Measurements from ENCODE around the gene PDGFD.

The PDGFD gene

DNA sequence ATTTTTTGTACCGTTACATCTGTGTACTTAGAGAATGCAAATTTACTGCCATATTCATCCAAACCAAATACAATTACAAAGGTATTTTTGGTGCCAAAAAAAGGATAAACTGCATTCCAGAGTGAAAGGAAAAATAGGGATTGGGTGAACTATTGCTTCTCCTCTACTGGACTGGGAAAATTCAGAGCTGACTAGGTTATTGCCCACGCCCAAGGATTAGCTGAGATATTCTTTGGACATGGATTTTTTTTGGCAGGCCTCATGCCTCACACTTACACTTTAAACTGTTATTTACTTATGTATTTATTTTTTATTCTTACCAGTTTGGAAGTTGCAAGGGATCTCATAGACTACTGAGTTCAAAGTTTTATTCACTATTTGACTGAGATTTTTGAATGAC lies 203.8 kb downstream of the PDGFD start:
- FAIRE-seq, result no peak
- DNase-seq (ENCODE audit: low spot score), result no peak

DNA sequence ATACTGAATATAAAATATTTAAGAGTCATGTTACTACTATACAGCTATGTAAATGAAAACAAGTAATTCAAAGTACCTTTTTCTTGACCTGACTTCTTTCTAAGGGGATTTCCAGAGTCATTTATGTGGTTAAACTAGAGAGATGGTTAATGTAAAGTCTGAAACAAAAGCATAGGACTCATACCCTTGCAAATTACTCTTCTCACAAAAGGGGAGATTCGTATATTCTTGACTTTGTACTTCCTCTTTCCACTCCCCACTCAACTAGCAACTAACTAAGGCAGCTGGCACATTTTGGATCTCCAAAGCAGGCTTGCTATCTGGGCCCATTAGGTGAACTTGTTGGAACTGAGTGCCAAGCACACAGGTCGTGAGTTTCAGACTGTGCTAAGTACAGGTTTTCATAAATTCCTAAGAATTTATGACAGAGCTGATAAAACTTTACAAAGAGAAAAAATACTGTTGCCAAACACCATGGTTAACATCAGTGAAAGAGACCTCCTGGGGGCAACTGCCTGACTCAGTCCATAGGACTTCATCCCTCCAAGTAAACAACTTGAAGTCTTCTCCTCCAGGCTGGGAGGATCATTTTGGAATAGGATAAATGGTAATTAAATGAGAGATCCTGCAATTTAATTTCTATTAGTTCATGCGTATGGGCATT lies 204.5 kb downstream of the PDGFD start:
- DNase-seq (ENCODE audit: low spot score) (no peak), FAIRE-seq (no peak)

DNA sequence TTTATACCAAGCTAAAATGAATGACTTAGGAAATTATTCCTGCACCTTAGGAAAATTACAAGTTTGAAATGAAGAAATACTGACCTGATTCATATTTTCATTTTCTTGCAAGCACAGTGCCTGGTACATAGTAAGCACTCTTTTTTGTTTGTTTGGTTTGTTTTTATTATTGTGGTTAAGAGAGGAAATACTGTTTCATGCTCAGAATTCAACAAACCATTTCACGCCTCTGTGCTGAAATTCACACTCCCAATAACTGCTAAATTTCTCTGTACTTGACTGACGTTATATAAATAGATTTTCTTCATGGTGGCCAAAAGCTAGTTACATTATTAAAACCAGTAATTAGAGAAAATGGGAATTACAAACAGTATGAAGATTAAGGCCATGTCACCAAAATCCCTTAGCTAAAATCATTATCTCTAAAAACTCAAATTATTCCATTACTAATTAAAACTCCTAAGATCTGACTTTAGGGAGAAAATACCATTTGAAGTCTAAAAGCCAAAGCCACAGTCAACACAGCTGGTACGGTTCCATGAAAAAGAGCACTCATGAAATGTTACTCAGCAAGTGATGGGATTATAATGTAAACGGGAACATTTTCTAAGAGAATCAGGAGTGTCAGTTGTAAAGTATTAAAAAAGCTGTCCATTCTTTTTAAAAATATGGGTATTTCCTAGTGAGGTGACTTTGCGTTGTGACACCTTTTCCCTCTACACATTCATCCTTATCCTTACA lies 205.3 kb downstream of the PDGFD start:
- DNase-seq (ENCODE audit: low spot score) (no peak), FAIRE-seq (no peak)

GRCh38 chr11:103953797-103954486 lies 210.0 kb downstream of the PDGFD start:
- FAIRE-seq (no peak), DNase-seq (ENCODE audit: low spot score) (no peak)

GRCh38 chr11:103949781-103950180 lies 214.2 kb downstream of the PDGFD start:
- no peak for DNase-seq (ENCODE audit: low spot score)
- no peak for FAIRE-seq

GRCh38 chr11:103948187-103948763 lies 215.7 kb downstream of the PDGFD start:
- FAIRE-seq, result no peak
- no peak for DNase-seq (ENCODE audit: low spot score)

- FAIRE-seq, result no peak
These were observed 216.4 kb downstream of the PDGFD start for GRCh38 chr11:103947546-103947919.

DNA sequence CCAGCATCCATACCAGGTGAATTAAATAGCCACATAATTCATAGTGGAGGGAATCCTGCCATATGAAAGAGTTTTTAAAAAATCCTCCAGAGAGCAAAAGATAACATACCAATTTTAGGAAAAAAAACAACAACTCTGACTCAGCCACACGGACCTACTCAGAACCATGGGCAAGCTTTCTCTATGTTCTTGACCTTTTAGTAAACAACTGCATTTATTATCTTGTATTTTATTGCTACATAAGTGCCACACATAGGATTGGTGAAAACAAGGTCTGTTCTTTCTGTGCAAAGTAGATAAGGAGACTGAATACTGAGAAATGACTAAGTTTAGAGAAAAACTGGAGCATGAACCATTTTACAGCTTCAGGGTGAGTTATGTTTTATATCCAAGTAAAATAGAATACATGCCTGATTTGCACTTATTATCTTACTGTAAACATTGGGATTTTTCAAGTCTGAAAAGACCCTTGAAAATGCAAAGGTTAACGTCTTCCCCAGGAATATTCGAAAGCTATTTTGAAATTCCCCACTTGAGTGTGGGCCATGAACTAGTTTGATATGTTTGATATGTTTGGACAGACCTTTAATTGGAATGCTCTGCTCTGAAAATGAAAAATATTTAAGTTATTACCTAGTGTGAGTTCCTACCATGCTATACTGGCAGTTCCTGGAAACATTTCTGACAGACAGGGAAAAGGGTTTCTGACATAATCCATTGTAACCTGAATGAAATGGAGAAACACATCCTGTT lies 217.0 kb downstream of the PDGFD start:
- DNase-seq (ENCODE audit: low spot score) (no peak), FAIRE-seq (no peak)

More at GRCh38 chr11:103947546-103947919, 216.4 kb downstream of the PDGFD start:
- DNase-seq (ENCODE audit: low spot score), result no peak

DNA sequence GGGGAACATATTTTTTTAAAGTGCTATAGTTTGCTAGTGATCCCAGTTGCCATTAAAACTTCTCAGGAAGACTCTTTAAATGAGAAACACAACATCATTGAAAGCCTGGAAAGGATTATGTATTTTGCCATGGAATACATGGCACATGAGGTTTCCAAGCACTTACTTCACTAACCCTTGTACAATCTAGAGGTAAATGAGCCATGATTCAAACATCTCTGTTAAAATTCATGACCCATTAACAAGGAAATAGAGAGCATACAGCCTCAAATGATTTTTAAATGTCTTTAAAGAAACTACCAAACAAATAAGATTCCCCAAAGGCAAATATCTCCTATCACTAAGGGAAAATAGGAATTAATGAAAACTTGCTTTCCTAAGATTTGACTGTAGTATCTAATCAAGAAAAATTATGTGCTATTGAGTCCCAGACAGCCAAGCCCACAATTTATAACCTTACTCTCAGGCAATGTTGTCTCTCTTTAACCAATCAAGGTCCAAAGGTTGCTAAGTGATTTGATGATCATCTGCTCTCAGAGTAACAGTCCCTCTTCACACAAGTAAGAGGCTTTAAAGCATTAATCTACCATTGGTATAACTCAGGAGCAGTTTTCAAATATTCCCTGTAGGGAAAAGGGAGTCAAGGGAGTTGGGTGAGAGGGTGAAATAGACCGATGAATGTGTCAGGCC lies 219.6 kb downstream of the PDGFD start:
- FAIRE-seq (no peak), DNase-seq (ENCODE audit: low spot score) (no peak)

GRCh38 chr11:103942646-103943045 lies 221.3 kb downstream of the PDGFD start:
- FAIRE-seq (no peak), DNase-seq (ENCODE audit: low spot score) (no peak)

DNA sequence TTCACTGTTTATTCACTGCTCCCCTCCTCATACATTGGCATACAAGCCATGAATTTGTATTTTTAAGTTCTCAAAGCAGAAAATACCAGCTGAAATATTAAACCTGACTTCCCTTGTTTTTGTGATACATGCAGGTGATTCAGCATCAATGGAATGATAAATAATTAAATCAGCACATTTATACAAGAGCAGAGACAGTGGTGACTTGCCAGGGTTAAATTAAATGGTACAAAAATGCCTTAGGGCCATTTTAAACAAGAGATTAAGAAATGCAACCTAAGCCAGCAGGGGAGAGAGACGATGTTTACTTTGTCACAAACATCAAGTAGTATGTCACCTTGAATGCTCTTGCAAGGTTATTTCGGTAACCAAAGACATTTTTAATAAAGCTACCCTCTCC lies 223.4 kb downstream of the PDGFD start:
- no peak for DNase-seq (ENCODE audit: low spot score)
- FAIRE-seq, result no peak

- DNase-seq (ENCODE audit: low spot score) (no peak), FAIRE-seq (no peak)
These were observed 224.3 kb downstream of the PDGFD start for GRCh38 chr11:103939694-103940093.

DNA sequence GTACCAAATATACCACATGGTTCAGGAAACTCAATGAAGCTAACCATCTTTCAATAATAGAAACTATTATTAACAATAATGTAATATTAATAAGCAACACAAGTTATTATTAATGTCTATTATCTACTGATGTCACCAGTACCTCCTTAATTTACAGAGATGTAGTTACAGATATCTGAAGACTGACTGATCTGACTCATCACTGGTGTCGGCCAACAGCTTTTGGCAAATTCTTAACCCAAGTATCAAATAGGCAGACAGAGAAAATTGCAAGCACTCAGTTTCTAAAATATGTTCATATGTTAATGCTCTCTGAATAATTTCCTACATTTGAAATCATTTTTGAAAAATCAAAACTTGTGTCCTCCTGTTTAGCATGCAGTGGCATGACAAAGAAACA lies 227.9 kb downstream of the PDGFD start:
- FAIRE-seq, result no peak
- no peak for DNase-seq (ENCODE audit: low spot score)

GRCh38 chr11:103935219-103935618 lies 228.7 kb downstream of the PDGFD start:
- DNase-seq (ENCODE audit: low spot score), result no peak
- no peak for FAIRE-seq

GRCh38 chr11:103929170-103929903 lies 234.6 kb downstream of the PDGFD start:
- no peak for FAIRE-seq

GRCh38 chr11:103928802-103929161 lies 235.2 kb downstream of the PDGFD start:
- DNase-seq (ENCODE audit: low spot score), result no peak
- no peak for FAIRE-seq

More at GRCh38 chr11:103929170-103929903, 234.6 kb downstream of the PDGFD start:
- DNase-seq (ENCODE audit: low spot score), result no peak

- FAIRE-seq (no peak), DNase-seq (ENCODE audit: low spot score) (no peak)
These were observed 235.7 kb downstream of the PDGFD start for GRCh38 chr11:103928040-103928801.

- FAIRE-seq, result no peak
- DNase-seq (ENCODE audit: low spot score), result no peak
These were observed 236.4 kb downstream of the PDGFD start for GRCh38 chr11:103927535-103927934.

GRCh38 chr11:103926990-103927389 lies 237.0 kb downstream of the PDGFD start:
- FAIRE-seq (no peak), DNase-seq (ENCODE audit: low spot score) (no peak)

All from urothelium cell line (cell line).